Colonic mucosa (tissue), 4 donors: ENCODE results near the gene DNAJB8. TPM values are rescaled to one million over a fixed set of nuclear protein-coding genes. Genes with fewer than 3 reads are reported as not detected.

Experiments
- DNase-seq: peaks from one replicate; pipeline ENCODE4 v3.0.0-alpha.2; 2020
- H3K27ac ChIP-seq: fragments of 200-600 bp; one replicate; pipeline ENCODE4 v1.8.0; 2021
- H3K27me3 ChIP-seq: fragments of 200-600 bp; one replicate; pipeline ENCODE4 v1.8.0; 2021
- H3K36me3 ChIP-seq: fragments of 200-600 bp; one replicate; pipeline ENCODE4 v1.8.0; 2021
- H3K4me1 ChIP-seq: fragments of 200-600 bp; one replicate; pipeline ENCODE4 v1.8.0; 2021; ENCODE audit warnings: mild to moderate bottlenecking
- H3K4me3 ChIP-seq: fragments of 200-600 bp; one replicate; pipeline ENCODE4 v1.8.0; 2021
- H3K9ac ChIP-seq, 2 donors: one replicate each; pipeline ENCODE4 v1.7.0; 2013; ENCODE audit warnings: control low read depth in 2 of 2, low read depth in 2 of 2, low read length in 2 of 2
- H3K9me3 ChIP-seq: fragments of 200-600 bp; one replicate; pipeline ENCODE4 v1.8.0; 2021
- CTCF ChIP-seq: fragments of 200-600 bp; IDR thresholded peaks from one replicate; pipeline ENCODE4 v1.8.0; 2022; ENCODE audit warnings: antibody characterized with exemption, mild to moderate bottlenecking
- intact Hi-C: fragments of 100-400 bp; cut with DNase I; formaldehyde crosslinking; loops from one replicate; pipeline ENCODE4 v1.14.1; 2022
- total RNA-seq, 2 donors: library from RNA; stranded (reverse); fragmentation: NEBNext Ultra II Directional in 1 of 2; extraction: Animal tissue kit (Norgen Biotek cat#: 25700) in 1 of 2; gene quantifications; one replicate each; pipeline ENCODE4 v1.2.1, GENCODE V29; 2021
- donor health status: healthy.
- donor health status: DM: no; HTN: no; CAD: no.
- donor health status: DM: no; HTN: no; CAD: no.

DNAJB8 gene
- total RNA-seq, 2 donors from 2014 or later, result not detected

DNA sequence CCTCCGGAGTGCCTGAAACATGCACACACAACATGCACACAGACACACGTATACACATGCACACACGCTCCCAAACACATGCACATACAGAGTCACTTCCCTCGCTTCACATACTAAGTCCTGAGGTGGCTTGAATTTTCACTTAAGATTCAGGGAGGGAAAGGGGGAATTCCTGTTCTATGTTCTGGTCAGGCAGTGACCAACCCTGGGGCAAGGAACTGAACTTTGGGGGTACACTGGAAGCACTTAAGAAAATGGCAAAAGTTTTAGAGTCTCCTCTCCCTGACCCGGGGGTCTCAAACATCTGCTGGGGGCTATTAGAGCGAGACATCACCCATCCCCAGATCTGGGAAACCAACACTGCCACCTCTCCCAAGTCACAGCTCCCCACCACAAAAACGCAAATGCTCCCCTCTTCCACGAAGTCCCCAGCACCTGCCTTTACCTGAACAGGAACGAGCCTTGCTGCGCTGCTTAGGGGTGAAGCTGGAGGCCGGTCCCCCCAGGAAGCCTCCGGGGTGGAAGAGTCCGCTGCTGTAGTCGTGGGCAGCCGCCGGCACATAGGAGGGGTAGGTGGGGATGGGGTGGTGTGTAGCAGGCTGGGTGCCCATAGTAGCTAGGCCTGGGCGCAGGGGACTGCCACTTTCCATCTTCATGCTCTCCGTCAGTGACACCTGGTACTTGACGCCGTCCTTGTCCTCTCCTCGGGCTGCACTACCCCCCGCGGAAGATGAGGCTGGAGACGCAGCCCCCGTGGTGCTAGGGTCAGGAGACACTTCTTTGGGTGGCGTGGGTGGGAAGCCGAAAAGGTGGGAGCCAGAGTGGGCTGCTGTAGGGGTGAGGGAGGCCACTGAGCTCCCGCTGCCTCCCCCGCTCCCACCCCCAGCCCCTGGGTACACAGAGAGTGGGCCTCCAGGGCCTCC lies 18.9 kb upstream of the DNAJB8 start:
- TF ChIP-seq CTCF, result no peak
- H3K4me1 ChIP-seq, result peaks cover 38% of the 10 kb centered on the region
- no peak overlapping the region for H3K4me3 ChIP-seq
- no peak overlapping the region for H3K9ac ChIP-seq
- no peaks in the 10 kb centered on the region for H3K36me3 ChIP-seq
- no peak for DNase-seq
- H3K9me3 ChIP-seq, result no peaks in the 10 kb centered on the region
- intact Hi-C loops, result no loop called here
- peaks cover 96% of the 10 kb centered on the region for H3K27me3 ChIP-seq
- H3K27ac ChIP-seq, result no peak overlapping the region

DNA sequence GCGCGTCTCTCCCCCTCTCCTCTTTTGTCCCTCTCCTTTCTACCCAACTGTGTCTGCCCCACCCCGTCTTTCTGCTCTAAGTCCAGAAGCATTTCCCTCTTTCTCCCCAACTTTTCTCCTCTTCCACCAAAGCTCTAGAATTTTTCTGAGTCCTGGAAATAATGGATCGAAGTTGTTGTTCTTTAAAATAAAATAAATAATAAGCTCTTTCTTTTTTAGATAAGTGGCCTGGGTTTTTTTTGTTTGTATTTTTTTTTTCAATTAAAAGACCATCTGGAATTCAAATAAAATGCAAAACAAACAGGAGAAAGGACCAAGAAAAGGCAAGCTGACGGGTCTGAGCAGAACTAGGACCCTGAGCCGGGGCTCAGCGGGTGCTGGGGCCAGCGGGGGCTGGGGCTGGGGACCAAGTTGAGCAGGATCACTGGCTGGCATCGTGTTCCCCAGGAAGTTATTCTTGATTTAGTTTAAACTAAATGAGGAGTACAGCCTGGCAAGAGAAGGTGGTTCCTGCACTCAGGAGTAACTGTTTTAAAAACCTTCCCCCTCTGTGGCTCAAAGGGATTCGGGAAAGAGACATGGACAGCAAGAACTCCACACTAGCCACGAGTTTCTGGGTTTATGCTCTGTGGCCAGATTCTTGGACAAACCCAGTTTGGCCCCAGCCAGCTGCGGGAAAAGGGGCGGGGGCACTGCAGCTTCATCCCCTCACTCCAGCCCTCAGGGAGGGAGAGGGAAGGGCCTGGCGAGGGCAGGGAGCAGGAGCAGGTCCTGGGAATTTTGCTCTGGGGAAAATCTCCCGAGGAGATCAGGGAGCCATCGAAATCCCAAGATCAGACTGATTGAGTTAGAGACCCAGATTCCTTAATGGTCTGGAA lies 18.0 kb upstream of the DNAJB8 start:
- Histone ChIP-seq H3K9ac (no peak overlapping the region), H3K27ac (no peak overlapping the region), H3K4me3 (no peak overlapping the region), H3K4me1 (peaks cover 31% of the 10 kb centered on the region), H3K36me3 (no peaks in the 10 kb centered on the region), H3K27me3 (peaks cover 87% of the 10 kb centered on the region), H3K9me3 (no peaks in the 10 kb centered on the region)
- TF ChIP-seq CTCF, result no peak
- no peak for DNase-seq
- intact Hi-C loops, result no loop called here

DNA sequence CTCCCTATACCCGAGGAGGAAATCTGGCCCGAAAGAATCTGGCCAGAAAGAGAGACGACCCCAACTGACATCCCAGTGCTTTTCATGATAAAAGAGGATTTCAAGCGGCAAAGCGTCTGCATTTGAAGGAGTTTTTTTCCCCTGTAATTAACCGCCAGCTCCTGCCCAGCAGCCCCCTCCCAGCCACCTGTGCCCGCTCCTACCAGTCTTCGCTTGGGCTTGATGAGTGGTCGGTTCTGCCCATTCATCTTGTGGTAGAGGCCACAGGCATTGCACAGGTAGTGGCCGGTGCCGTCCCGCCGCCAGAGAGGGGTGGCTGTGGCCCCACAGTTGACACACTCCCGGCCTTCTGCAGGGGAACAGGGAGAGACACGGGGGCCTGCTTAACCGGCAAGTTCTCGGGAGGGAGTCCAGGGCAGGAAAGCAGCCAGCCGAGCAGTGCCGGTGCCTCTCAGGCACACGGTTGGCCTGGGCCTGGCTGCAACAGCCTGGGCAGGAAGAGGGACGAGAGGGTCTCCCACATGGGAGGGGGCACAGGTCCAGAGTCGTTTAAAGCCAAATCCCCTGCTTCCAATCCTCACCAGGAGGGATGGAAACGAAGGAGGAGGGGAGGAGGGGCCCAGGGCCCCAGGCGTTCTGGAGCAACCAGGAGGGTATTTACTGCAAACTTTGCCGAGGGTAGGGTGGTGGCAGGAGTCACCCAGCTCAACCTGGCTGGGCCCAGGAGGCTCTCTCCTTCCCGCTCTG lies 17.1 kb upstream of the DNAJB8 start:
- no peak overlapping the region for H3K9ac ChIP-seq
- H3K9me3 ChIP-seq, result no peaks in the 10 kb centered on the region
- no peak for DNase-seq
- H3K4me3 ChIP-seq, result no peak overlapping the region
- H3K27ac ChIP-seq, result no peak overlapping the region
- intact Hi-C loops, result no loop called here
- H3K27me3 ChIP-seq, result peaks cover 79% of the 10 kb centered on the region
- peaks cover 23% of the 10 kb centered on the region for H3K4me1 ChIP-seq
- no peaks in the 10 kb centered on the region for H3K36me3 ChIP-seq
- no peak for TF ChIP-seq CTCF

GRCh38 chr3:128482666-128483656 lies 16.3 kb upstream of the DNAJB8 start:
- no peak overlapping the region for H3K27ac ChIP-seq
- H3K9ac ChIP-seq, result no peak overlapping the region
- no peak for TF ChIP-seq CTCF
- H3K4me3 ChIP-seq, result no peak overlapping the region
- intact Hi-C loops, result no loop called here
- H3K4me1 ChIP-seq, result peaks cover 14% of the 10 kb centered on the region
- no peaks in the 10 kb centered on the region for H3K9me3 ChIP-seq
- H3K27me3 ChIP-seq, result peaks cover 70% of the 10 kb centered on the region
- no peaks in the 10 kb centered on the region for H3K36me3 ChIP-seq
- DNase-seq, result no peak
